A673 (cell line): Measurements from ENCODE around the gene NEXN. TPM values are rescaled to one million over a fixed set of nuclear protein-coding genes. Genes with fewer than 3 reads are reported as not detected.

Experiments
- BruUV-seq: library from RNA; stranded (reverse); fragments of 400-500 nt; replicated peaks from 2 replicates; lab custom pipeline; 2021; lab: Mats Ljungman, UMichigan
- CTCF ChIA-PET: fragments of 300-600 bp; sonication (Branson Sonifier 250); formaldehyde crosslinking; loops from one replicate; lab custom pipeline; 2022; ENCODE audit warnings: antibody characterized with exemption; lab: Charles Lee
- POLR2A ChIA-PET: fragments of 300-600 bp; sonication (Branson Sonifier 250); formaldehyde crosslinking; loops from one replicate; lab custom pipeline; 2022; ENCODE audit warnings: antibody characterized with exemption; ENCODE audit not compliant: low non-redundant PET; lab: Charles Lee
- DNase-seq: peaks from one replicate; pipeline ENCODE4 v3.0.0-alpha.2; 2015; ENCODE audit warnings: low spot score
- H3K27ac ChIP-seq: fragments of 200-600 bp; sonication (generic); 2 replicates; pipeline ENCODE4 v1.5.1; 2016; ENCODE audit warnings: mixed run types, low read depth, mild to moderate bottlenecking, mixed read lengths, antibody characterized with exemption, low read length; ENCODE audit not compliant: poor library complexity, severe bottlenecking
- H3K27me3 ChIP-seq: fragments of 200-600 bp; sonication (generic); replicated peaks from 2 replicates; pipeline ENCODE4 v1.6.1; 2017; ENCODE audit warnings: mixed run types, low read depth, mild to moderate bottlenecking, mixed read lengths, antibody characterized with exemption, low read length; ENCODE audit not compliant: insufficient read depth, poor library complexity
- H3K36me3 ChIP-seq: fragments of 200-600 bp; sonication (generic); 2 replicates; pipeline ENCODE4 v1.6.1; 2016; ENCODE audit warnings: mixed run types, mild to moderate bottlenecking, mixed read lengths, antibody characterized with exemption, low read length; ENCODE audit not compliant: insufficient read depth, poor library complexity, severe bottlenecking
- H3K4me1 ChIP-seq: fragments of 200-600 bp; sonication (generic); 2 replicates; pipeline ENCODE4 v1.6.1; 2017; ENCODE audit warnings: mixed run types, mild to moderate bottlenecking, mixed read lengths, antibody characterized with exemption, low read length; ENCODE audit not compliant: insufficient read depth, poor library complexity, severe bottlenecking
- H3K4me3 ChIP-seq: fragments of 200-600 bp; sonication (generic); 2 replicates; pipeline ENCODE4 v1.5.1; 2016; ENCODE audit warnings: low read depth, mixed run types, mild to moderate bottlenecking, mixed read lengths, low read length; ENCODE audit not compliant: poor library complexity, severe bottlenecking
- H3K9me3 ChIP-seq: fragments of 200-600 bp; sonication (generic); 2 replicates; pipeline ENCODE4 v1.6.1; 2016; ENCODE audit warnings: mixed run types, low read depth, mild to moderate bottlenecking, mixed read lengths, antibody characterized with exemption, low read length; ENCODE audit not compliant: poor library complexity, severe bottlenecking
- EZH2 ChIP-seq: fragments of 200-600 bp; sonication (generic); IDR thresholded peaks from 2 replicates; pipeline ENCODE4 v1.6.1; 2017; ENCODE audit warnings: borderline replicate concordance, low read depth, mild to moderate bottlenecking, mixed read lengths, antibody characterized with exemption, low read length; ENCODE audit not compliant: poor library complexity, severe bottlenecking
- intact Hi-C: fragments of 100-400 bp; cut with micrococcal nuclease; formaldehyde crosslinking; loops from one replicate; pipeline ENCODE4 v1.10.0; 2022; ENCODE audit not compliant: unreplicated experiment
- total RNA-seq: library from RNA; stranded (reverse); gene quantifications from 2 replicates; pipeline ENCODE4 v1.2.3, GENCODE V29; 2021
- TF ChIP-seq, protein P1 (sequence below): fragments of 300-800, 200-600 bp; sonication (generic); conservative IDR thresholded peaks from 2 replicates; pipeline ENCODE4 v1.5.1; 2017; ENCODE audit warnings: low read depth, mild to moderate bottlenecking, antibody characterized with exemption, low read length, moderate library complexity, mixed read lengths

NEXN gene
- total RNA-seq, 1 experiment from 2014 or later = 0.45 TPM

DNA sequence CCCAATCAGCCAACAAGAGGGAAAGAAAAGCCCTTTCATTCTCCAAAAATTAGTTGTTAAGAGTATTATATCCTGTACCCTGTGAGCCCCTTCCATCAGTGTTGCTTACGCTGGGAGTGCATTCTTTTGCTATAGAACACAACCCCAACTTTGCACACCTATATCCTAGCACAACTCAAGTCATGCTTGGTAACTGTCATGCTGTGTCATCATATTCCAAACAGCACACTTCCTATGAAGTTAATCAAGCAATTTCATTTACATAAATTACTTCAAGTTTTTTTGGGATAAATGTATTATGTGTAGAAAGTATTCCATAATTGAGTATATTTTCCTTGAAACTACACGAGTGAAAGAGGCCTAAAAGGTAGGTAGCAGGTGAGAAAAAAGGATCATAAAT is 70.4 kb downstream of the NEXN start:
- peaks cover 100% of the 10 kb centered on the region for H3K36me3 ChIP-seq
- H3K4me1 ChIP-seq = no peaks in the 10 kb centered on the region
- DNase-seq = no peak
- ChIA-PET POLR2A (no interaction called here), CTCF (no interaction called here)
- no peak overlapping the region for H3K27ac ChIP-seq
- no peaks in the 10 kb centered on the region for H3K9me3 ChIP-seq
- BruUV-seq = no TSS peak
- H3K27me3 ChIP-seq = no peaks in the 10 kb centered on the region
- intact Hi-C loops = loop anchor here (10.0 kb wide), 1 partner anchor 244 kb away; no protein-coding TSS in a partner anchor
- no peak overlapping the region for H3K4me3 ChIP-seq
- TF ChIP-seq, protein P1, sequence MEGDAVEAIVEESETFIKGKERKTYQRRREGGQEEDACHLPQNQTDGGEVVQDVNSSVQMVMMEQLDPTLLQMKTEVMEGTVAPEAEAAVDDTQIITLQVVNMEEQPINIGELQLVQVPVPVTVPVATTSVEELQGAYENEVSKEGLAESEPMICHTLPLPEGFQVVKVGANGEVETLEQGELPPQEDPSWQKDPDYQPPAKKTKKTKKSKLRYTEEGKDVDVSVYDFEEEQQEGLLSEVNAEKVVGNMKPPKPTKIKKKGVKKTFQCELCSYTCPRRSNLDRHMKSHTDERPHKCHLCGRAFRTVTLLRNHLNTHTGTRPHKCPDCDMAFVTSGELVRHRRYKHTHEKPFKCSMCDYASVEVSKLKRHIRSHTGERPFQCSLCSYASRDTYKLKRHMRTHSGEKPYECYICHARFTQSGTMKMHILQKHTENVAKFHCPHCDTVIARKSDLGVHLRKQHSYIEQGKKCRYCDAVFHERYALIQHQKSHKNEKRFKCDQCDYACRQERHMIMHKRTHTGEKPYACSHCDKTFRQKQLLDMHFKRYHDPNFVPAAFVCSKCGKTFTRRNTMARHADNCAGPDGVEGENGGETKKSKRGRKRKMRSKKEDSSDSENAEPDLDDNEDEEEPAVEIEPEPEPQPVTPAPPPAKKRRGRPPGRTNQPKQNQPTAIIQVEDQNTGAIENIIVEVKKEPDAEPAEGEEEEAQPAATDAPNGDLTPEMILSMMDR = no peak
- TF ChIP-seq EZH2 = no peak

DNA sequence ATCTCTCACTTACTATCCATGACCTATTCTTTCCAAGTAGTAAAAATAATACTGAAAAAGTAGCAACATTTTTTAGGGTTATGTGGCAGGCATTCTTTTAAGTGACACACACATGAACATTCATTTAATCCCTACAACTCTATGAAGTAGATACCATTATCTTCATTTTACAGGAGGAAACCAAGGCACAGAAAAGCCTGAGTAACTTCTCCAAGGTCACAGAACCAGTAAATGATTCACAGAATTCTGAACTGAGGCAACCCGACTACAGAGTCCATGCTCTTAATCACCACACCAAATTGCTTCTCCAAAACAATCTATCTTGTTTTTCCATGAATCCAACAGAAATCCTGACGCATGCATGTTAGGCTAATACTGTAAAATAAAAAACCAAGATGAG is 73.0 kb downstream of the NEXN start:
- no peaks in the 10 kb centered on the region for H3K9me3 ChIP-seq
- no peaks in the 10 kb centered on the region for H3K4me1 ChIP-seq
- H3K27me3 ChIP-seq = no peaks in the 10 kb centered on the region
- POLR2A ChIA-PET = no interaction called here
- DNase-seq = no peak
- H3K27ac ChIP-seq = no peak overlapping the region
- no TSS peak for BruUV-seq
- CTCF ChIA-PET = no interaction called here
- peaks cover 100% of the 10 kb centered on the region for H3K36me3 ChIP-seq
- H3K4me3 ChIP-seq = no peak overlapping the region
- intact Hi-C loops = no loop called here
- TF ChIP-seq, protein P1 = no peak
- no peak for TF ChIP-seq EZH2

DNA sequence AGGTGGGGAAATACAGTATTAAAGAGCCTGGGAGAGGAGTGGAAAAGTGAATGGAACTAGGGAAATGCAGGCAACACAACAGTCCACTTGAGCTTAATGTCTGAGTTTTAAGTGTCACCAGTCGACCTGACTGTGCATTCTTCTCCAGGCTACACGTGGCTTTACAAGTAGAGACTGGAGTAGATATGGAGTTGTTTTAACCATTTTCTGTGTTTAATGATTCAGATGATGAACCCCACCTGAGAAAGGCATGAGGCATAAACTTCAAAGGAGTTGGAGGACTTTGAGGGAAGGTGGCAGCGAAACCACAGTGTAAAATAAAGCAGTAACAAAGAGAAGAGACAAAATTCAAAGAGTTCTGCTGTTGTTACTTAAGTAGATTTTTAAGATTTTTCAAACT is 77.9 kb downstream of the NEXN start:
- DNase-seq = no peak
- Histone ChIP-seq H3K27ac (no peak overlapping the region), H3K36me3 (peaks cover 100% of the 10 kb centered on the region), H3K9me3 (no peaks in the 10 kb centered on the region), H3K4me3 (no peak overlapping the region), H3K27me3 (no peaks in the 10 kb centered on the region), H3K4me1 (no peaks in the 10 kb centered on the region)
- TF ChIP-seq, protein P1 = no peak
- no peak for TF ChIP-seq EZH2
- no TSS peak for BruUV-seq
- intact Hi-C loops = no loop called here
- CTCF ChIA-PET = no interaction called here
- POLR2A ChIA-PET = no interaction called here
